Right cardiac atrium (tissue), 5 donors: ENCODE data around the gene GABBR2. TPM values are rescaled to one million over a fixed set of nuclear protein-coding genes. Genes with fewer than 3 reads are reported as not detected.
"Not testable (repeated sequence)": the region's sequence is repeated elsewhere in the genome, so short reads cannot be mapped to it uniquely, and the experiment has no call there.

ENCODE experiments used
- ATAC-seq, 2 donors: fragments of 200-7000 bp; cut with Tn5 transposase; one replicate each; pipeline versions ENCODE4 v1.8.0 to v1.9.1; 2020; ENCODE audit warnings: moderate library complexity in 2 of 2, mild to moderate bottlenecking in 1 of 2
- DNase-seq, 3 donors: peaks; one replicate each; pipeline ENCODE4 v3.0.0-alpha.2; 2020
- H3K27ac ChIP-seq: one replicate; pipeline ENCODE4 v1.5.1; 2013; ENCODE audit warnings: mild to moderate bottlenecking, low read length, control low read depth, moderate library complexity
- H3K27me3 ChIP-seq: one replicate; pipeline ENCODE4 v1.6.1; 2013; ENCODE audit not compliant: control insufficient read depth, insufficient read depth
- H3K4me1 ChIP-seq: one replicate; pipeline ENCODE4 v1.6.1; 2013; ENCODE audit warnings: low read length; ENCODE audit not compliant: control insufficient read depth, insufficient read depth
- H3K4me3 ChIP-seq: one replicate; pipeline ENCODE4 v1.5.1; 2013; ENCODE audit warnings: low read length, control low read depth
- H3K9me3 ChIP-seq: one replicate; pipeline ENCODE4 v1.6.1; 2013; ENCODE audit warnings: low read length; ENCODE audit not compliant: control insufficient read depth
- WGBS: extraction: QIAGEN DNeasy Blood & Tissue Kit; methylation state at CpG from one replicate; pipeline ENCODE4 v1.1.7; 2013; 5-methylcytosine and 5-hydroxymethylcytosine counted together
- intact Hi-C, 4 donors: fragments of 100-400 bp; cut with DNase I; formaldehyde crosslinking; loops; one replicate each; pipeline versions ENCODE4 v1.11.0 to v1.14.0; 2022 to 2023
- polyA plus RNA-seq: library from polyadenylated mRNA; stranded (reverse); fragments of 200-250 nt; gene quantifications from one replicate; pipeline ENCODE4 v1.2.3, GENCODE V29; 2013
- total RNA-seq, 4 donors: library from RNA; stranded (reverse); fragmentation: NEBNext Ultra II Directional; extraction: Animal tissue kit (Norgen Biotek cat#: 25700); gene quantifications; one replicate each; pipeline ENCODE4 v1.2.1, GENCODE V29; 2021
- donor health status: healthy with polysubstance abuse.
- donor health status: DM: no; HTN: yes; CAD: no.
- donor health status: DM: no; HTN: no; CAD: no.
- donor health status: DM: no; HTN: yes; CAD: no; lungs with severe emphysema.
- donor health status: DM: yes; HTN: yes; CAD: no.

GABBR2 gene
- total and polyA plus RNA-seq, 5 donors, result not detected

DNA sequence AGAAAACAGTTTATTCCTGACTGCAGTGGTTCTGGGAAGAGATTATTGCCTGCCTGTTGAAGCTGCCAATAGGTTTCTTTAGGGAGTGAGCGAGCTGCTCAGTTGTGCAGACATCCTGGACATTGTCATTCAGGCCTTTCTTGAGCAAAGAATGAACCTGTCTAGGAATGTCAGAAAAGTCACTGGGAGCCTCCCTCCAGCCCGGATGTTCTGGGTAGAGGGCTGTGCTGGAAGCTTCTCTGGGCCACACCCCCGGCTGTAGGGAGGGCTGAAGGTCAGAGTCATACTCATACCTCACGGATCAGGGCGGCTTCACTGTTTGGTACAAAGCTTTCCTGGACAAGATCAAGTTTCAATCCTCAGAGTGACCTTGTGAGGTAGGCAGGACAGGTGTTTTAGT lies 419.9 kb downstream of the GABBR2 start:
- no peak overlapping the region for H3K27ac ChIP-seq
- H3K4me1 ChIP-seq, result no peaks in the 10 kb centered on the region
- no peaks in the 10 kb centered on the region for H3K27me3 ChIP-seq
- 72% methylated on average over 5 of the region's 5 CpGs for WGBS
- intact Hi-C loops, result no loop called here
- no peak for ATAC-seq
- H3K4me3 ChIP-seq, result no peak overlapping the region
- H3K9me3 ChIP-seq, result no peaks in the 10 kb centered on the region
- DNase-seq, result no peak

DNA sequence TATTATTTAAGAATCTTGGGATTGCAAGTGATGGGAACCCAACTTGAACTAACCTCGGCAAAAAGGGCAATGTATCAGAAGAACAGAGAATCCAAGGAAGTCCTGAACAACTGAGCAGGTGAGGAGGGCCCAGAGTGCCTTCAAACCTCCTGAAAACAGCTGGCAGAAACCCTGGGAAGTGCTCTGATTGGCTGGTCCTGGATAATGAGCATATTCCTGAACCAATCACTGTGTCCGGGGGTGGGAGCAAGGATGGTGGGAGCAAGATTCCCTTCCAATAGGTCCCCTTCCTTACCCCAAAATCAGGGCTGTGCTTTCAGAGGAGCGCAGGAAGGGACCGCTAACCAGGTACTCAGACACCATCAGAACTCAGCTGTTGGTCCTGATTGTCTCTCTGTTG lies 421.4 kb downstream of the GABBR2 start:
- ATAC-seq, result no peak
- intact Hi-C loops, result no loop called here
- no peak overlapping the region for H3K27ac ChIP-seq
- no peak overlapping the region for H3K4me3 ChIP-seq
- DNase-seq, result no peak
- H3K9me3 ChIP-seq, result no peaks in the 10 kb centered on the region
- H3K27me3 ChIP-seq, result no peaks in the 10 kb centered on the region
- 93% methylated on average over 4 of the region's 4 CpGs for WGBS
- no peaks in the 10 kb centered on the region for H3K4me1 ChIP-seq

DNA sequence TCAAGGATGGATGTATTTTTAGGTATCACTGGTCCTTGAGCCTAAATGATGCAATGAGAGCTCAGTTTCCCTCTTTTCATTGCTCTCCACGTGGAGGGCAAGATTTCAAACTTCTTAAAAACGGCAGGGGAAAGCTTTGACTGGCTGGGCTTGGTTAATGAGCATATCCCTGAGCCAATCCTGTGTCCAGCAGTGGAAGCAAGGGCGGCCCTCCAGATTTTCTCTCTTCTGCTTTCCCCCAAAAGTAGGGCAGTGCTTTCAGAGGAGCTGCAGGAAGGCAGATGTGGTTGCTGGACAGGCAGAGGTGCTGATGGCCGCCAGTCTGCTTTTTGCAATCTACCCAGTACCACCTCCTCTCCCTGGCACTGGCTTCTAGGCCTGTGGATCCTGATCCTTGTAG lies 423.3 kb downstream of the GABBR2 start:
- Histone ChIP-seq H3K27me3 (no peaks in the 10 kb centered on the region), H3K27ac (no peak overlapping the region), H3K4me3 (no peak overlapping the region), H3K4me1 (no peaks in the 10 kb centered on the region), H3K9me3 (no peaks in the 10 kb centered on the region)
- intact Hi-C loops, result no loop called here
- 71% methylated on average over 4 of the region's 4 CpGs for WGBS
- ATAC-seq, result no peak
- DNase-seq, result no peak

DNA sequence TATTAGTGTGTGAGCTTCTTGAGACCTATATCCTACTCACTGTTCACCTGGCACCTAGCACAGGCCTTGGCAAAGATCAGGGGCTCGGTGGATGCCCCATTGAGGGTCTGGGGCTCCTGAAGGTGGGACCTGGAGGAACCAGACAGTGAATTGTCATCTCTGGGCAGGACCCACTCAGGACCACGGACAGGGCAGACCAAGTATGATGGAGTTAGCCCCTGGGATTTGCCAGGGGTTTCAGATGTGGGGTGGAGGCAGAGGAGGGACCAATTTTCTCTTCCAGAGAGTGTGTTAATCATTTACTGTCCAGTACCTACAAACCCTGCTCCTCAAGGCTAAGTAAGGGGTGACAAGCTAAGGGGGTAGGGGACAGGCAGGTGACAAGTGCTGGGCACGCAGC lies 424.0 kb downstream of the GABBR2 start:
- H3K4me1 ChIP-seq, result no peaks in the 10 kb centered on the region
- intact Hi-C loops, result no loop called here
- H3K27ac ChIP-seq, result no peak overlapping the region
- DNase-seq, result no peak
- no peaks in the 10 kb centered on the region for H3K9me3 ChIP-seq
- 73% methylated on average over 3 of the region's 3 CpGs for WGBS
- no peak overlapping the region for H3K4me3 ChIP-seq
- no peaks in the 10 kb centered on the region for H3K27me3 ChIP-seq
- ATAC-seq, result no peak

DNA sequence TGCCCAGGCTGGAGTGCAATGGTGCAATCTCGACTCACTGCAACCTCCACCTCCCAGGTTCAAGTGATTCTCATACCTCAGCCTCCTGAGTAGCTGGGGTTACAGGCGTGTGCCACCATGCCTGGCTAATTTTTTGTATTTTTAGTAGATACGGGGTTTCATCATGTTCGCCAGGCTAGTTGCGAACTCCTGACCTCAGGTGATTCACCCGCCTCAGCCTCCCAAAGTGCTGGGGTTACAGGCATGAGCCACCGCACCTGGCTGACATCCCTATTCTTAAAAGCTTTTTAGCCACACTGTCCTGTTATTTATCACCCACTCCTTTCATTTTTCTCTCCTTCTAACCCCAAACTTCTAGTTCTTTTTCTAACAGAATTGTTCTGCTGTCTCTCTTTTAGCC lies 425.6 kb downstream of the GABBR2 start:
- H3K9me3 ChIP-seq, H3K27me3 ChIP-seq, ATAC-seq, DNase-seq, H3K4me3 ChIP-seq, intact Hi-C loops, H3K27ac ChIP-seq, H3K4me1 ChIP-seq: not testable (repeated sequence)
- WGBS, result 81% methylated on average over 7 of the region's 7 CpGs

DNA sequence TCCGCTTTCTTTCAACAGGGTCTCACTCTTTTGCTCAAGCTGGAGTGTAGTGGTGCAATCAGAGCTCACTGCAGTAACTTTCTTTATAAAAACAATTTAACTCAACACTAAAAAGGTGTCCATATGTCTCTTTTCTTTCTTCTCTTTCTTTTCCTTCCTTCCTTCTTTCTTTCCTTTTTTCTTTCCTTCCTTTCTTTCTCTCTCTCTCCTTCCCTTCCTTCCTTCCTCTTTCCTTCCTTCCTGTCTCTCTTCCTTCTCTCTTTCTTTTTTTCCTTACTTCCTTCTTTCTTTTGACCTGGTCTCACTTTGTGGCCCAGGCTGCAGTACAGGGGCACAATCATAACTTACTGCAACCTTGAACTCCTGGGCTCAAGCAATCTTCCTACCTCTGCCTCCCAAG lies 427.5 kb downstream of the GABBR2 start:
- intact Hi-C loops, result no loop called here
- Histone ChIP-seq H3K9me3 (no peaks in the 10 kb centered on the region), H3K4me1 (no peaks in the 10 kb centered on the region), H3K4me3 (no peak overlapping the region), H3K27me3 (no peaks in the 10 kb centered on the region), H3K27ac (no peak overlapping the region)
- ATAC-seq, result no peak
- 91% methylated on average over 1 of the region's 1 CpG for WGBS
- DNase-seq, result no peak

DNA sequence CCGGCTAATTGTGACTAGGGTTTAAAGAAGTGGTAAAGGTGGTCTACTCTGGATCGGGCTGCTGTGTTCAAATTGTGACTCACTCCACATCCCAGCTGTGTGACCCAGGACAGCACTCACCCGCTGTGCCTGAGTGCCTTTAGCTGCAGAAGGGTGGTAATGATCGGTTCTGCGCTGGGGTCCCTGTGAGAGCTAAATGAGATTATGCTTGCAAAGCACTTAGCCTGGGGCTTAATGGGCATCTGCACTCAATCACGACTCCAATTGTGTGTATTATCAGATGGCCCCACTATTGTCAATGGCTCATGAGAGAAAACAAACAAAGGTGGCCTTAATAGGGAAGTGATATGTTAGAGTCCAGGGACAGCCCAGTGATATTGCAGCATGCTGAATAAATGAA lies 428.2 kb downstream of the GABBR2 start:
- H3K4me3 ChIP-seq, result no peak overlapping the region
- 47% methylated on average over 6 of the region's 6 CpGs for WGBS
- intact Hi-C loops, result no loop called here

DNA sequence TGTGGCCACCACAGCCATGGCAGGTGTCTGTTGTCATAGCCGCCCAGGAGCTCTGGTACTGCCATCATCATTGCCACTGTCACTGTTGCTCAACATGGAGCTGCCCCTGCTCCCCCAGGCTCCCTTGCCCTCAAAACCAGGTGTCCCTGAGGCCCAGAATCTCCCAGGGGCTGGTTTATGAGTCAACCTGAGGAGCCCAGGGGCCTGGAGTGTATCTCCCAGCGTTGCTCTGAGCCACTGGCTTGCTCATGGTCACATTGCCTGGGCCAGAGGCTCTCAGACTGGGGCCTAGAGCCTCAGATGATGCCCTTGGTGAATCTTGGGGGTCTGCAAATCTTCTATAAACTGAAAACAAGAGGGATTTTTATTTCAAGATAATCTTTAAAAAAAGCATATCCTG lies 428.6 kb downstream of the GABBR2 start:
- 78% methylated on average over 2 of the region's 2 CpGs for WGBS
- ATAC-seq (no peak), DNase-seq (no peak)
- H3K4me3 ChIP-seq, result no peak overlapping the region
- H3K4me1 ChIP-seq, result no peaks in the 10 kb centered on the region
- H3K9me3 ChIP-seq, result no peaks in the 10 kb centered on the region
- H3K27ac ChIP-seq, result no peak overlapping the region
- intact Hi-C loops, result no loop called here
- no peaks in the 10 kb centered on the region for H3K27me3 ChIP-seq

More for the DNA sequence above, 428.2 kb downstream of the GABBR2 start:
- DNase-seq (no peak), ATAC-seq (no peak)
- no peak overlapping the region for H3K27ac ChIP-seq
- no peaks in the 10 kb centered on the region for H3K4me1 ChIP-seq
- H3K9me3 ChIP-seq, result no peaks in the 10 kb centered on the region
- no peaks in the 10 kb centered on the region for H3K27me3 ChIP-seq

DNA sequence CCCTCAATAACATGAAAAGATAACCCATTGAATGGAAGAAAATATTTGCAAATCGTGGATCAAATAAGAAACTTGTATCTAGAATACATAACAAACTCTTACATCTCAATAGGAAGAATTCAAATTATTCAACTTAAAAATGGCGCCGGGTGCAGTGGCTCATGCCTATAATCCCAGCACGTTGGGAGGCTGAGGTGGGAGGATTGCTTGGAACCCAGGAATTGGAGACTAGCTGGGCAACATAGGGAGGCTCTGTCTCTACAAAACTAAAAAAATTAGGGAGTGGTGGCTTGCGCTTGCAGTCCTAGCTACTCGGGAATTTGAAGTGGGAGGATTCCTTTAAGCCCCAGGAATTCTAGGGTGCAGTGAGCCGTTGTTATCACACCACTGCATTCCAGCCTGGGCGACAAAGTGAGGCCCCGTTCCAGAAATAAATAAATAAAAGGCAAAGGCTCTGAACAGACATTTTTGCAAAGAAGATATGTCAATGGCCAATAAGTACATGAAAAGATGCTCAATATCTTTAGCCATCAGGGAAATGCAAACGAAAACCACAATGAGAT lies 431.7 kb downstream of the GABBR2 start:
- H3K4me3 ChIP-seq, result no peak overlapping the region
- no peak overlapping the region for H3K27ac ChIP-seq
- ATAC-seq, result no peak
- intact Hi-C loops, result no loop called here
- H3K9me3 ChIP-seq, result no peaks in the 10 kb centered on the region
- no peak for DNase-seq
- H3K4me1 ChIP-seq, result no peaks in the 10 kb centered on the region
- 59% methylated on average over 10 of the region's 10 CpGs for WGBS
- no peaks in the 10 kb centered on the region for H3K27me3 ChIP-seq

DNA sequence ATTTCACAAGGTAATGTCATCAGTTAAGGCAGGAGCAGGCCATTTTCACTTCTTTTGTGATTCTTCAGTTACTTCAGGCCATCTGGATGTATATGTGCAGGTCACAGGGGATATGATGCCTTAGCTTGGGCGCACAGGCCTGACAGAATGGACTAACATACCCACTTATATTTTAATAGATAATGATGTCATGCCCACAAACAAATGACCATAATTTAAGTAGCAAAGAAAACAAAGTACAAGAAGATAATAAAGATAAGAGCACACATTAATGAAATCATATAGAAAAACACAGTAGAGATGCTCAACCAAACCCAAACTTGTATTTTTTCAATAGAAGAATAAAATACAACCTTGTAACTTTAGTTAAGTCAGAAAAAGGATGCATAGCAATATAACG lies 433.6 kb downstream of the GABBR2 start:
- intact Hi-C loops, result no loop called here
- DNase-seq (no peak), ATAC-seq (no peak)
- H3K4me3 ChIP-seq, result no peak overlapping the region
- no peaks in the 10 kb centered on the region for H3K9me3 ChIP-seq
- 90% methylated on average over 2 of the region's 2 CpGs for WGBS
- no peaks in the 10 kb centered on the region for H3K27me3 ChIP-seq
- no peaks in the 10 kb centered on the region for H3K4me1 ChIP-seq
- no peak overlapping the region for H3K27ac ChIP-seq

DNA sequence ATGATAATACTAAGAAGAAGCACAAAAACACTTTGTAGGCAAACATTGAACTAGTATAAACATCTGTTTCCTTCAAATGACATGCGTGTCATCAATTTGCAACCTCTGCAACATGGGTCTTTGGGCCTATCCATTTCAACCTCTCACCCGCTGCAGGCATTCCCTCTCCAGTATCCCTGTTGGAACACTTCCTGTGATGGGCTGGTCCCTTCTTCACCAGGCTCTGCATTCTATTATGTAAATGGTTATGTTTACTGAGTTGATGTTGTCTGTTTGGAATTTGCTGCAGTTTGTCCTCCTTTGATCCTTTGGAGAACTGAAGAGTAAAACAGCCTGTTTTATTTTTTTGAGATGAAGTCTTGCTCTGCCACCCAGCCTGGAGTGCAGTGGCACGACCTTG lies 436.7 kb downstream of the GABBR2 start:
- intact Hi-C loops, result no loop called here
- H3K4me3 ChIP-seq, result no peak overlapping the region
- DNase-seq, result no peak
- H3K27ac ChIP-seq, result no peak overlapping the region
- ATAC-seq, result no peak
- no peaks in the 10 kb centered on the region for H3K4me1 ChIP-seq
- no peaks in the 10 kb centered on the region for H3K27me3 ChIP-seq
- WGBS, result 81% methylated on average over 3 of the region's 3 CpGs
- H3K9me3 ChIP-seq, result no peaks in the 10 kb centered on the region

DNA sequence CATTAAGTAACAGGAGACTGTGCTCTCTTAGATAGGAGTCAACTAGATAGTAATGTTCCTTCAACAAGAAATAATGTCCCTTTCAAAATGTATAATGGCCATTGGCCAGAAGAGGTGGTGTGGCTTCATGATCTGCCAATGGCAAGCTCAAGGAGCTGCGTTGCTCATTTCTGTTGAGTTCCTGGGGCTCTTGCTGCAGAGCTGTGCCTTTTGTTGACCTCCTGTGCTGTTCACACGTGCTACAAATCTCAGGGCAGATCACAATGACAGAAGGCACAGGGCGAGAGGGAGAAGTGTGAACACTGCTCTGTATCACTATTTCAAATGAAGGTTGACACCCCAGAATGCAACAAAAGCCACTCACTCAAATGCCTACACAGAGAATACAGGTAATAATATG lies 437.3 kb downstream of the GABBR2 start:
- Histone ChIP-seq H3K4me1 (no peaks in the 10 kb centered on the region), H3K9me3 (no peaks in the 10 kb centered on the region), H3K4me3 (no peak overlapping the region), H3K27me3 (no peaks in the 10 kb centered on the region), H3K27ac (no peak overlapping the region)
- intact Hi-C loops, result no loop called here
- ATAC-seq, result no peak
- 26% methylated on average over 3 of the region's 3 CpGs for WGBS
- no peak for DNase-seq
